VCaP (cell line): ENCODE measurements around the gene IRF2BP1.

Experiments used
- H3K27ac ChIP-seq: fragments of 450-650 bp; 2 replicates; pipeline ENCODE4 v1.5.1; 2017
- TF ChIP-seq, protein P1 (sequence below): fragments of 450-650 bp; conservative IDR thresholded peaks from 2 replicates; pipeline ENCODE4 v1.5.1; 2017; ENCODE audit warnings: mild to moderate bottlenecking, moderate library complexity

The IRF2BP1 gene

DNA sequence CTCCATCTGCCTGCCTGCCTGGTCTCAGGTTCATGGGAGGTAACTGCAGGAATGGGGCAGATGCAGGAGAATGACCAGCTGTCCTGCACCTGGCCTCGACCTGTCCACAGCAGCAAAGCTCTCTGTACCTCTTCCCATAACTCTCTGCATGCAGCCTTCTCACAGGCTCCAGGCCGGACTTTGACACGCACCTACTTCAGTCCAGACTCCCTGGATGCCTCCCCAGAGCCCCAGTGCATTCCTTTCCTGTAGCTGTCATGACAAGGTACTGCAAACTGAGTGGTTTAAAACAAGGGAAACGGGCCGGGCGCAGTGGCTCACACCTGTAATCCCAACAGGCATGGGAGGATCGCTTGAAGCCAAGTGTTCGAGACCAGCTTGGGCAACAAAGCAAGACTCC, 25.4 kb upstream of the IRF2BP1 start:
- H3K27ac ChIP-seq: no peak overlapping the region
- TF ChIP-seq, protein P1, sequence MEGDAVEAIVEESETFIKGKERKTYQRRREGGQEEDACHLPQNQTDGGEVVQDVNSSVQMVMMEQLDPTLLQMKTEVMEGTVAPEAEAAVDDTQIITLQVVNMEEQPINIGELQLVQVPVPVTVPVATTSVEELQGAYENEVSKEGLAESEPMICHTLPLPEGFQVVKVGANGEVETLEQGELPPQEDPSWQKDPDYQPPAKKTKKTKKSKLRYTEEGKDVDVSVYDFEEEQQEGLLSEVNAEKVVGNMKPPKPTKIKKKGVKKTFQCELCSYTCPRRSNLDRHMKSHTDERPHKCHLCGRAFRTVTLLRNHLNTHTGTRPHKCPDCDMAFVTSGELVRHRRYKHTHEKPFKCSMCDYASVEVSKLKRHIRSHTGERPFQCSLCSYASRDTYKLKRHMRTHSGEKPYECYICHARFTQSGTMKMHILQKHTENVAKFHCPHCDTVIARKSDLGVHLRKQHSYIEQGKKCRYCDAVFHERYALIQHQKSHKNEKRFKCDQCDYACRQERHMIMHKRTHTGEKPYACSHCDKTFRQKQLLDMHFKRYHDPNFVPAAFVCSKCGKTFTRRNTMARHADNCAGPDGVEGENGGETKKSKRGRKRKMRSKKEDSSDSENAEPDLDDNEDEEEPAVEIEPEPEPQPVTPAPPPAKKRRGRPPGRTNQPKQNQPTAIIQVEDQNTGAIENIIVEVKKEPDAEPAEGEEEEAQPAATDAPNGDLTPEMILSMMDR: no peak

DNA sequence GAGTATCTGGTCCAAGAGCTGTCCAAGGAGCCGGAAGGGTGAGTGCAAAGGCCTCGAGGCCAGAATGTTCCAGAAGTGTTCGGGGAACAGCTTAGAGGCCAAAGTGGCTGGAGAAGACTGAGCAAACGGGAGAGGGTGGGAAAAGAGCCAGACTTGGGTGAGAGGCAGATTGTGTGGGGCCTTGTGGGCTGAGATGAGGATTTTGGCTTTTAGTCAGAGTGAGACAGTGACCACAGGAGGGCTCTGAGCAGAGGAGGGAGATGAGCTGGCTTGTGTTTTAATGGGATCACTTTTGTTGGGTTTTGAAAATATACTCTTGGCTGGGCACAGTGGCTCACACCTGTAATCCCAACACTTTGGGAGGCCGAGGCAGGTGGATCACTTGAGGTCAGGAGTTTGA, 23.0 kb upstream of the IRF2BP1 start:
- TF ChIP-seq, protein P1: no peak
- H3K27ac ChIP-seq: no peak overlapping the region

DNA sequence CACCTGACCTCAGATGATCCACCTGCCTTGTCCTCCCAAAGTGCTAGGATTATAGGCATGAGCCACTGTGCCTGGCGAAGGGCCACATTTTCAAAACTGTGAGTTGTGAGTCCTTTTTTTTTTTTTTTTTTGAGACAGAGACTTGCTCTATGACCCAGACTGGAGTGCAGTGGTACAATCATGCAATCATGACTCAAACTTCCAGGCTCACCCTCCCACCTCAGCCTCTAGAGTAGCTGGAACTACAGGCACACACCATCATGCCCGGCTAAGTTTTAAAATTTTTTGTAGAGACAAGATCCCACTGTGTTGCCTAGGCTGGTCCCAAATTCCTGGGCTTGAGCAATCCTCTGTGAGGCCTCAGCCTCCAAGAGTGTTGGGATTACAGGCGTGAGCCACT, 20.3 kb upstream of the IRF2BP1 start:
- no peak overlapping the region for H3K27ac ChIP-seq
- TF ChIP-seq, protein P1: no peak

DNA sequence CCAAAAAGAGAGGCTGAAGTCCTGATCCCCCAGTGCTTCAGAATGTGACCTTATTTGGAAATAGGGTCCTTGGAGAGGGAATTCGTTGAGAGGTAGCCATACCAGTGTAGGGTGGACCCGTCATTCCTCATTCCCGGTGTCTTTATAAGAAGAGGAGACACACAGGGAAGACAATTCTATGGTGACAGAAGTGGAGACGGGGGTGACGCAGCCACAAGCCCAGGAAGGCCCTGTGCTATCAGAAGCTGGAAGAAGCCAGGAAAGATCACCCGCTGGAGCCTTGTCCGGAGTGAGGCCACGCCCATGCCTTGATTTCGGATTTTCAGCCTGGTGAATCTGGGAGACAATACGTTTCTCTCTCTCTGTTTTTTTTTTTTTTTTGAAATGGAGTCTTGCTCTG, 19.1 kb upstream of the IRF2BP1 start:
- no peak overlapping the region for H3K27ac ChIP-seq
- TF ChIP-seq, protein P1: no peak

DNA sequence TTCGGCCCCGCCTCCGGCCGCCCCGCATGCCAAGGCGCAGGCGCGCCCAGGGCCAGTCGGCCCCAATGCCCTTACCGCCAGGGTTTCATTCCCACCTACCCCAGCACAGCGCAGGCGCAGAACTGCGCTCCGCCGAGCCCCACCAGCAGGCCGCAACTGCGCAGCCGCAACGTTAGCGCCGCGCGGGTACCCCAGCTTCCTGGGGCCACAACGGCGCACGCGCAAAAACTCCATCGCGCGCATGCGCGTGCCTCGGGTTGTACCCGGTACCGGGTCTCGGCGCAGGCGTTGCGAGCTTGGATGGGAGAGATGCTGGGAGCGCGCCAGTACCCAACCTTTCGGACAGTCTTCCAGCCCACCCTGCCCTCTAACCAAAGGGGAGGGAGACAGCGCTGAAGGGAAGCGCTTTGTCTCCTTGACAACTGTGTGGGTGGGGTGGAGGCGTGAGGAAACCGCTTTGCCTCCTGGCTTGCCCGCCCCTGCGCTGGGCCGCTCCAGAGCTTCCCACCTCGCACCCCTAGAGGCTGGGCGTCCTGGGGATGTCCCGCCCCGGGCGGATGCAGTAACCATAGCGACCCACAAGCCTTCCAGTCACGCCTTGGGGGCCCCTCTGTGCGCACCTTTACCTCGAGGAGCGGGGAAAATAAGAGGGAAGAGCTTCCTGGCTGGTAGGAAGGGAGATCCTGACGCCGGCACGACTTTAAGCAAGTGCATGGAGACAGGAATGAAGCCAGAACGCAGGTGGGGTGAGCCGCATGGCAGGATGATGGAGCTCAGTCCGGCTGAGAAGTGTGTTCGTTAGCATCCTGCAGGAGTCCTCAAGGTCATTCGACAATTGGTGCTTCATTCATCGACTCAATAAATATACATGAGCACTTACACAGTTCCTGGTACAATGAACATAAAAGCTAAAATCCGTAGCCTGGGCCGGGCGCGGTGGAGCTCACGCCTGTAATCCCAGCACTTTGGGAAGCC, 17.0 kb upstream of the IRF2BP1 start:
- H3K27ac ChIP-seq: peak overlapping the region; percentile 82
- TF ChIP-seq, protein P1: no peak

DNA sequence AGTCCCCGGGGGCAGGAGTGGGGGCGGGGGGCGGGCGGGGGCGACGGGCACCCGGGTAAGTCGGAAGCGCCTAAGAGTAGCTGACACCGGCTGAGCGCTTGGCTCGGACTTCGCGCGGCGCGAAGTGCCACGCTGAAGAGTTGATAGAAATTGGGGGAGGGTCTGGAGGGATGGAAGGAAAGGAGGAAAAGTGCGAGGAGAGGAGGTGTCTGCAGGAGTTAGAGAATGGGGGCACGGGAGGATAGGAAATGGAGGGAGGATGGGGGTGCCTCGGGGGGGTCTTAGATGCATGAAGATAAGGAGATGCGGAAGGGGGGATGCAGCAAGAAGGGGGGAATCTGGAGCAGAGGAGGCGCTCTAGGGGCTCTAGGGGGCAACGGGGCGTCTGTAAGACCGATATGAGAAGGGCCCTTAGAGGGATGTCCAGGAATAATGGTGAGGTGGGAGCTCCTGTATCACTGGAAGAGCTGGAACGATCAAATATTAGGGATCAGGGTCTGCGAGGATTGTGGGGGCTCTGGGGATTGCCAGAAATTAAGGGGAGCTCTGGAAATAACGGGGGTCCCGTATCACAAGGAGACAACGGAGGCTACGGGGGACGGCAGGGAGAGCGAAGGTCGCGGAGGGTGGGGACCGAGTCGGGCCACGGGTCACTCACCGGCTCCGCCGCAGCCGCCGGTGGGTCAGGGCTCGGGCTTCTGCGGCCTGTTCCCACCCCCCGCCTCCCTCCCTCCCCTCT, 16.1 kb upstream of the IRF2BP1 start, which contains the start of gene MYPOP:
MYPOP (minus strand) TSS at position 702 of the 739 bp plus-strand sequence. CDS start 840 bp downstream, outside the sequence.
- peak within 1 kb of the TSS; percentile 82 for H3K27ac ChIP-seq

More for the DNA sequence above, 16.1 kb upstream of the IRF2BP1 start, which contains the start of gene MYPOP:
- TF ChIP-seq, protein P1: no peak
